Fibroblast of lung (primary cell): ENCODE results near the gene EEF2K. TPM values are rescaled to one million over a fixed set of nuclear protein-coding genes. Genes with fewer than 3 reads are reported as not detected.
A peak's percentile ranks its signal among the peaks of the same experiment; 100 is the strongest.

Source experiments
- DNase-seq, 2 donors: peaks; one replicate each; pipeline versions ENCODE4 v3.0.0 to v3.0.0-alpha.2; 2010; ENCODE audit warnings: low read depth in 2 of 2
- H2AFZ ChIP-seq: 2 replicates; pipeline ENCODE4 v1.5.1; 2012; ENCODE audit warnings: low read length, control low read depth, inconsistent platforms
- H3K27ac ChIP-seq: 2 replicates; pipeline ENCODE4 v1.5.1; 2011; ENCODE audit warnings: low read length, control low read depth; ENCODE audit not compliant: insufficient read depth
- H3K27me3 ChIP-seq: 2 replicates; pipeline ENCODE4 v1.5.1; 2011; ENCODE audit warnings: mild to moderate bottlenecking, low read length; ENCODE audit not compliant: control insufficient read depth, insufficient read depth
- H3K36me3 ChIP-seq: 2 replicates; pipeline ENCODE4 v1.5.1; 2011; ENCODE audit warnings: low read length; ENCODE audit not compliant: control insufficient read depth, insufficient read depth
- H3K4me1 ChIP-seq: 2 replicates; pipeline ENCODE4 v1.5.1; 2011; ENCODE audit warnings: low read length; ENCODE audit not compliant: control insufficient read depth, insufficient read depth; ENCODE audit errors: extremely low read depth
- H3K4me2 ChIP-seq: 2 replicates; pipeline ENCODE4 v1.5.1; 2011; ENCODE audit warnings: low read length, control low read depth; ENCODE audit not compliant: insufficient read depth; ENCODE audit errors: extremely low read depth
- H3K4me3 ChIP-seq, 4 experiments: fragments of 200-600 bp in 1 of 4; sonication (generic) in 1 of 4; replicated peaks in 1 of 4; 2 replicates each; pipeline ENCODE4 v1.5.1; 2011 to 2016; ENCODE audit warnings: low read length in 4 of 4, low read depth in 3 of 4, mild to moderate bottlenecking in 3 of 4, control low read depth in 2 of 4, inconsistent platforms in 1 of 4, mixed read lengths in 1 of 4; ENCODE audit not compliant: insufficient read depth in 1 of 4; ENCODE audit errors: control extremely low read depth in 1 of 4
- H3K79me2 ChIP-seq: 2 replicates; pipeline ENCODE4 v1.5.1; 2012; ENCODE audit warnings: mild to moderate bottlenecking, low read length, inconsistent platforms; ENCODE audit not compliant: control insufficient read depth, insufficient read depth
- H3K9ac ChIP-seq: 2 replicates; pipeline ENCODE4 v1.5.1; 2011; ENCODE audit warnings: mild to moderate bottlenecking, low read length, control low read depth; ENCODE audit not compliant: insufficient read depth
- H3K9me3 ChIP-seq: 2 replicates; pipeline ENCODE4 v1.5.1; 2012; ENCODE audit warnings: low read depth, low read length; ENCODE audit not compliant: control insufficient read depth, insufficient read depth
- H4K20me1 ChIP-seq: 2 replicates; pipeline ENCODE4 v1.5.1; 2011; ENCODE audit warnings: low read length; ENCODE audit not compliant: control insufficient read depth, insufficient read depth; ENCODE audit errors: extremely low read depth
- EZH2 ChIP-seq: IDR thresholded peaks from 2 replicates; pipeline ENCODE4 v1.5.1; 2012; ENCODE audit warnings: low read length, control low read depth, mild to moderate bottlenecking; ENCODE audit errors: missing control alignments
- polyA minus RNA-seq: library from RNA; depleted of rRNA, polyadenylated mRNA; stranded (reverse); fragments of >200 nt; gene quantifications from 2 replicates; pipeline ENCODE4 v1.2.3, GENCODE V29; 2011; ENCODE audit warnings: low replicate concordance
- polyA plus RNA-seq, 2 donors: library from polyadenylated mRNA; depleted of rRNA in 1 of 2; stranded (reverse) in 1 of 2; unstranded in 1 of 2; fragments of >200 nt; gene quantifications; 2 replicates each; pipeline ENCODE4 v1.2.1, GENCODE V29; 2011 to 2012; ENCODE audit warnings: missing spikeins in 1 of 2
- total RNA-seq: library from RNA; depleted of rRNA; stranded (reverse); fragments of >200 nt; gene quantifications from 2 replicates; pipeline ENCODE4 v1.2.1, GENCODE V29; 2014
- TF ChIP-seq, protein P1 (sequence below), 2 donors: IDR thresholded peaks in 1 of 2; conservative IDR thresholded peaks in 1 of 2; 1 replicate in 1 of 2; 2 replicates in 1 of 2; pipeline ENCODE4 v1.5.1; 2011 to 2012; ENCODE audit warnings: low read length in 2 of 2, control low read depth in 1 of 2, inconsistent platforms in 1 of 2, low read depth in 1 of 2, mild to moderate bottlenecking in 1 of 2

EEF2K gene
- total RNA-seq = 22.6 and 31.3 TPM in 2 replicates
- polyA plus RNA-seq = 8.9 and 11.4 TPM in 2 replicates
- polyA plus RNA-seq (2012) = 10.8 and 12.0 TPM in 2 replicates
- polyA minus RNA-seq = 51.1 and 84.0 TPM in 2 replicates

DNA sequence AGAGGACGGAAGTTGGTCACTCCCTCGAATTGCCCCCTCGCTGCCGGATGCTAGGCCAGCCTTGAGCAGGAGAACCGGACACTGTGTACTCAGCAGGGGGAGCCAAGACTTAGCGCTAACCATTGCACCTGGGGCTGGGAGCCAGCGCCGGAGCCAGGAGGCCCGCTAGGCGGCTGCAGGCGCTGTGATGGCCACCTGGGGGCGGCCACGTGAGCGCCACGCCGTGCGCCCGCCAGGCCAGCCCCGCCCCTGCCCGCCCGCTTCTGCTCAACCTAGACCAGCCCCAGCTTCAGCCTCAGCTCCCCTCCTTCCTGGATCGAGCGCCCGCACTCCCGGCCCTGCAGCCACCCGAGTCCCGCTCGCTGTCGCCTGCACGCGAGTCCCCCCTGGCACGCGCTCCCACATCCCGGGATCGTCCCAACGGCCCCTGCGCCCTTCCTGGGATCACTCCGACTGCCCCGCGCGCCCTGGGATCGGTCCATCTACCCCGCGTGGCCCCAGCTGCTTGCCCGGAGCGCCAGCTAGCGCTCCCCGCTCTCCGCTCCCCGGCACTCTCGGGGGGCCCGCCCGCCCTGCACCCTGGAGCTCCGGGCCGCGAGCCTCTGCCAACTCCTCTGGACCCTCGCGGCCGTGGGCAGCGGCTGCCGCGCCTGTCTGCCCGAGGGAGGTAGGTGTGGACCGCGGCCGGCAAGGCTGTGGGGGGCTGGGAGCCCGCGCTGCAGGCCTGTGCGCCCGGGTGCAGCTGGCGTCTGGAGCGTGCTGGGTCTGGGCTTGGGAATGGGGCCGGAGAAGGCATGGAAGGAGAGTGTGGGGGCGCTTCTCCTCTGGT is at the start of gene EEF2K:
EEF2K (plus strand) TSS at position 266 of the 829 bp plus-strand sequence. CDS start 19,452 bp downstream, outside the sequence.
- Histone ChIP-seq H3K27me3 (no peaks in the 10 kb centered on the region), H3K9ac (peak within 1 kb of the TSS; percentile 79), H4K20me1 (no peaks in the 10 kb centered on the region), H3K27ac (peak within 1 kb of the TSS; percentile 80), H2AFZ (peak within 1 kb of the TSS; percentile 57), H3K36me3 (peaks cover 2% of the 10 kb centered on the region), H3K79me2 (peaks cover 39% of the 10 kb centered on the region), H3K4me1 (peaks cover 7% of the 10 kb centered on the region), H3K4me2 (peak within 1 kb of the TSS; percentile 90), H3K4me3 (peak within 1 kb of the TSS; percentile 66 to 91 (median 87)), H3K9me3 (no peaks in the 10 kb centered on the region)
- TF ChIP-seq, protein P1, sequence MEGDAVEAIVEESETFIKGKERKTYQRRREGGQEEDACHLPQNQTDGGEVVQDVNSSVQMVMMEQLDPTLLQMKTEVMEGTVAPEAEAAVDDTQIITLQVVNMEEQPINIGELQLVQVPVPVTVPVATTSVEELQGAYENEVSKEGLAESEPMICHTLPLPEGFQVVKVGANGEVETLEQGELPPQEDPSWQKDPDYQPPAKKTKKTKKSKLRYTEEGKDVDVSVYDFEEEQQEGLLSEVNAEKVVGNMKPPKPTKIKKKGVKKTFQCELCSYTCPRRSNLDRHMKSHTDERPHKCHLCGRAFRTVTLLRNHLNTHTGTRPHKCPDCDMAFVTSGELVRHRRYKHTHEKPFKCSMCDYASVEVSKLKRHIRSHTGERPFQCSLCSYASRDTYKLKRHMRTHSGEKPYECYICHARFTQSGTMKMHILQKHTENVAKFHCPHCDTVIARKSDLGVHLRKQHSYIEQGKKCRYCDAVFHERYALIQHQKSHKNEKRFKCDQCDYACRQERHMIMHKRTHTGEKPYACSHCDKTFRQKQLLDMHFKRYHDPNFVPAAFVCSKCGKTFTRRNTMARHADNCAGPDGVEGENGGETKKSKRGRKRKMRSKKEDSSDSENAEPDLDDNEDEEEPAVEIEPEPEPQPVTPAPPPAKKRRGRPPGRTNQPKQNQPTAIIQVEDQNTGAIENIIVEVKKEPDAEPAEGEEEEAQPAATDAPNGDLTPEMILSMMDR (conservative IDR thresholded peaks at IDR 0.05 in 1 of 2, IDR thresholded peaks at IDR 0.05 in 1 of 2; ENCODE audit: low read depth in 1 of 2, low read length in 2 of 2) = peak; percentile 48 to 60
- no peak for TF ChIP-seq EZH2
- peak; percentile 95 to 96 for DNase-seq

DNA sequence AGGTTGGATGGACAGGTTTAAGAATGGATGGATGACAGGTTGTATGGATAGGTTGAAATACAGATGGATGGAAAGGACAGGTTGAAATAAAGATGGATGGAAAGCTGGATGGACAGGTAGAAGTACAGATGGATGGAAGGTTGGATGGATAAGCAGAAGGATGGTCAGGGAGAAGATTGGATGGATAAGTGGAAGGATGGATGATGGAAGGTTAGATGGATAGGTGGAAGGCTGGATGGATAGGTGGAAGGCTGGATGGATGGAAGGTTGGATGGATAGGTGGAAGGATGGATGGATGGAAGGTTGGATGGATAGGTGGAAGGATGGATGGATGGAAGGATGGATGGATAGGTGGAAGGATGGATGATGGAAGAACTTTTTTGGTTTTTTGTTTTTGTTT is 44.7 kb upstream of the EEF2K start:
- H3K27me3 ChIP-seq = peaks cover 20% of the 10 kb centered on the region
- no peak for DNase-seq
- H3K9ac ChIP-seq = no peak overlapping the region
- no peak for TF ChIP-seq EZH2
- TF ChIP-seq, protein P1 (conservative IDR thresholded peaks at IDR 0.05 in 1 of 2, IDR thresholded peaks at IDR 0.05 in 1 of 2; ENCODE audit: low read depth in 1 of 2, low read length in 2 of 2) = no peak
- no peaks in the 10 kb centered on the region for H3K4me1 ChIP-seq
- no peak overlapping the region for H3K4me3 ChIP-seq
- H3K9me3 ChIP-seq = no peaks in the 10 kb centered on the region
- H3K36me3 ChIP-seq = no peaks in the 10 kb centered on the region
- no peaks in the 10 kb centered on the region for H4K20me1 ChIP-seq
- H2AFZ ChIP-seq = no peak overlapping the region
- no peak overlapping the region for H3K27ac ChIP-seq
- no peak overlapping the region for H3K4me2 ChIP-seq
- no peaks in the 10 kb centered on the region for H3K79me2 ChIP-seq

DNA sequence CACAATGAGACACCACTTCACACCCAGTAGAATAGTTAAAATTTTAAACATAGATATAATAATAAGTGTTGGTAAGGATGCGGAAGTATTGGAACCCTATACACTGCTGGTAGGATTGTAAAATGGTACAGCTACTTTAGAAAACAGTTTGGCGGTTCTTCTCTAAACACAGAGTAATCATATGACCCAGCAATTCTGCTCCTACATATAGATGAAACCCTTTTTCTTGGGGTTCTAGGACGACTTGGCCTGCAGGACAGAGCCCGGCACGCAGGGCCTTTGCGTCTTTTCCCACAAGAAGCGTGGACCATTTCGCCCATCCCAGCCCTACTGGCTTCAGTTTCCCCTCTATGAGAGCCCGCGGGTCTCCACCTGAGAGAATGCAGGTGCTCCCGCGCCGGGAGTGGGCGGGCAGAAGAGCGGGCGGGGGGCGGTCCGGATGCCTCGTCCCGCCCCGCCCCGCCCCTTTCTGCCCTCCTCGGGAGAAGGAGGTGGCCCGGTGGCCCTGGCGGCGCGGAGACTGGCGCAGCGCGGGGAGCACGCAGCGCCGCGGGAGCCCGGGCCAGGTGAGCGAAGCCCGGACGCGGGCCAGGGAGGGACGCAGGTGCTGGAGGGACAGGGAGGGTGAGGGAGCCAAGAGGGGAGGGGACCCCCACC is 44.0 kb upstream of the EEF2K start, which contains the start of gene SDR42E2:
SDR42E2 (plus strand) TSS at position 508 of the 657 bp plus-strand sequence. CDS start 3,077 bp downstream, outside the sequence.
- H3K36me3 ChIP-seq = no peaks in the 10 kb centered on the region
- H2AFZ ChIP-seq = no peak within 1 kb of the TSS
- DNase-seq = no peak
- H3K4me1 ChIP-seq = no peaks in the 10 kb centered on the region
- TF ChIP-seq, protein P1 (conservative IDR thresholded peaks at IDR 0.05 in 1 of 2, IDR thresholded peaks at IDR 0.05 in 1 of 2; ENCODE audit: low read depth in 1 of 2, low read length in 2 of 2) = no peak
- H3K79me2 ChIP-seq = no peaks in the 10 kb centered on the region
- H3K9ac ChIP-seq = no peak within 1 kb of the TSS
- no peaks in the 10 kb centered on the region for H4K20me1 ChIP-seq
- peaks cover 20% of the 10 kb centered on the region for H3K27me3 ChIP-seq
- H3K9me3 ChIP-seq = no peaks in the 10 kb centered on the region
- no peak within 1 kb of the TSS for H3K27ac ChIP-seq
- H3K4me2 ChIP-seq = no peak within 1 kb of the TSS
- no peak within 1 kb of the TSS for H3K4me3 ChIP-seq
